Kidney (tissue), 14 donors: Measurements from ENCODE around the gene METTL24. TPM values are rescaled to one million over a fixed set of nuclear protein-coding genes. Genes with fewer than 3 reads are reported as not detected.

ENCODE experiments used
- DNase-seq, 5 donors: peaks; one replicate each; pipeline ENCODE4 v3.0.0-alpha.2; 2013 to 2020
- FAIRE-seq: peaks from 2 replicates; lab custom pipeline; 2012; peaks lifted over from hg19 to GRCh38; lab: Jason Lieb, UNC
- H3K27ac ChIP-seq, 2 donors: one replicate each; pipeline ENCODE4 v1.7.0; 2013; ENCODE audit warnings: low read depth in 2 of 2, low read length in 2 of 2, inconsistent platforms in 1 of 2
- H3K27me3 ChIP-seq: one replicate; pipeline ENCODE4 v1.7.1; 2013; ENCODE audit warnings: low read length, inconsistent platforms; ENCODE audit not compliant: control insufficient read depth, insufficient read depth
- H3K36me3 ChIP-seq, 3 donors: one replicate each; pipeline versions ENCODE4 v1.7.0 to v1.7.1; 2013; ENCODE audit warnings: low read length in 3 of 3, control low read depth in 1 of 3, inconsistent platforms in 1 of 3; ENCODE audit not compliant: insufficient read depth in 3 of 3, control insufficient read depth in 2 of 3
- H3K4me1 ChIP-seq, 3 donors: one replicate each; pipeline versions ENCODE4 v1.7.0 to v1.7.1; 2013; ENCODE audit warnings: low read length in 3 of 3, inconsistent platforms in 1 of 3, low read depth in 1 of 3; ENCODE audit not compliant: control insufficient read depth in 2 of 3, insufficient read depth in 2 of 3
- H3K4me3 ChIP-seq, 3 donors: one replicate each; pipeline versions ENCODE4 v1.7.0 to v1.8.1; 2013; ENCODE audit warnings: low read length in 3 of 3, control low read depth in 1 of 3, inconsistent platforms in 1 of 3
- H3K9ac ChIP-seq, 3 donors: one replicate each; pipeline versions ENCODE4 v1.7.0 to v1.7.1; 2013; ENCODE audit warnings: low read length in 3 of 3, control low read depth in 1 of 3, inconsistent platforms in 1 of 3
- H3K9me3 ChIP-seq, 3 donors: one replicate each; pipeline versions ENCODE4 v1.7.0 to v1.7.1; 2013; ENCODE audit warnings: low read length in 3 of 3, control low read depth in 1 of 3, inconsistent platforms in 1 of 3; ENCODE audit not compliant: control insufficient read depth in 2 of 3, insufficient read depth in 1 of 3
- CTCF ChIP-seq: IDR thresholded peaks from 3 replicates; pipeline ENCODE4 v1.5.1; 2012; ENCODE audit warnings: mild to moderate bottlenecking, moderate library complexity, borderline replicate concordance; ENCODE audit not compliant: insufficient read depth; ENCODE audit errors: extremely low read depth
- intact Hi-C: fragments of 100-400 bp; cut with DNase I; formaldehyde crosslinking; loops from one replicate; pipeline ENCODE4 v1.11.1; 2022
- polyA plus RNA-seq: library from polyadenylated mRNA; stranded (reverse); fragments of 350-450 nt; fragmentation: Illumina TruSeq; extraction: RNeasy Lipid Tissue Mini Kit (QIAGEN cat#74804); gene quantifications from one replicate; pipeline ENCODE4 v1.2.3, GENCODE V29; 2014; ENCODE audit warnings: low read depth, low replicate concordance; ENCODE audit not compliant: insufficient read depth
- total RNA-seq: library from RNA; stranded (reverse); fragmentation: NEBNext Ultra II Directional; extraction: Animal tissue kit (Norgen Biotek cat#: 25700); gene quantifications from one replicate; pipeline ENCODE4 v1.2.1, GENCODE V29; 2021
- donor health status: control.
- donor health status: control.
- donor health status: control.
- donor health status: control.
- donor health status: control.
- donor health status: DM: yes; HTN: yes; CAD: no.
- donor health status: Normal renal cell carcinoma (clear cell type).

The METTL24 gene
- total and polyA plus RNA-seq, 2 donors from 2014 or later: 1.4 to 3.5 TPM

GRCh38 chr6:110348961-110349690 is 9.0 kb downstream of the METTL24 start:
- intact Hi-C loops: no loop called here
- Histone ChIP-seq H3K9me3 (no peaks in the 10 kb centered on the region), H3K9ac (no peak overlapping the region), H3K27ac (no peak overlapping the region), H3K36me3 (no peaks in the 10 kb centered on the region), H3K4me1 (peaks cover 0 to 11% (median 6%) of the 10 kb centered on the region in 3 donors), H3K4me3 (no peak overlapping the region), H3K27me3 (no peaks in the 10 kb centered on the region)
- TF ChIP-seq CTCF: no peak
- FAIRE-seq (no peak), DNase-seq (peak in 2 of 5 donors; percentile 58 to 66)

DNA sequence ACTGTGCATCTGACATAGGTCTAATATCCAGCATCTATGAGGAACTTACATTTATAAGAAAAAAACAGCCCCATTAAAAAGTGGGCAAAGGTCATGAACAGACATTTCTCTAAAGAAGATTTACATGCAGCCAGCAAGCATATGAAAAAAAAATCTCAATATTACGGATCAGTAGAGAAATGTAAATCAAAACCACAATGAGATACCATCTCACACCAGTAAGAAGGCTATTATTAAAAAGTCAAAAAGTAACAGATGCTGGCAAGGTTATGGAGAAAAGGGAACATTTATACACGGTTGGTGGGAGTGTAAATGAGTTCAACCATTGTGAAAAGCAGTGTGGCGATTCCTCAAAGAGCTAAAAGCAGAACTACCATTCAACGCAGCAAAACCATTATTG is 13.1 kb downstream of the METTL24 start:
- H3K4me3 ChIP-seq: no peak overlapping the region
- H3K4me1 ChIP-seq: peaks cover 0 to 6% (median 0%) of the 10 kb centered on the region in 3 donors
- H3K9me3 ChIP-seq: no peaks in the 10 kb centered on the region
- FAIRE-seq: no peak
- no peak for DNase-seq
- H3K36me3 ChIP-seq: no peaks in the 10 kb centered on the region
- TF ChIP-seq CTCF: no peak
- H3K27me3 ChIP-seq: no peaks in the 10 kb centered on the region
- intact Hi-C loops: no loop called here
- no peak overlapping the region for H3K9ac ChIP-seq
- H3K27ac ChIP-seq: no peak overlapping the region

- no peaks in the 10 kb centered on the region for H3K36me3 ChIP-seq
- H3K4me1 ChIP-seq: no peaks in the 10 kb centered on the region
- DNase-seq (no peak), FAIRE-seq (no peak)
- no peaks in the 10 kb centered on the region for H3K9me3 ChIP-seq
- TF ChIP-seq CTCF: no peak
- no peaks in the 10 kb centered on the region for H3K27me3 ChIP-seq
- intact Hi-C loops: no loop called here
- H3K9ac ChIP-seq: no peak overlapping the region
- H3K27ac ChIP-seq: no peak overlapping the region
- no peak overlapping the region for H3K4me3 ChIP-seq
These were observed 15.4 kb downstream of the METTL24 start for GRCh38 chr6:110342759-110343158.
